Lung (tissue), 12 donors: ENCODE data around the gene PDE2A. TPM values are rescaled to one million over a fixed set of nuclear protein-coding genes. Genes with fewer than 3 reads are reported as not detected.

ENCODE experiments used
- ATAC-seq: fragments of 200-7000 bp; cut with Tn5 transposase; one replicate; pipeline ENCODE4 v1.9.1; 2020; ENCODE audit warnings: moderate number of reproducible peaks; ENCODE audit not compliant: insufficient read depth, low FRiP score
- DNase-seq, 3 donors: peaks; one replicate each; pipeline ENCODE4 v3.0.0-alpha.2; 2013 to 2017
- H3K27ac ChIP-seq, 2 donors: one replicate each; pipeline ENCODE4 v1.5.1; 2013; ENCODE audit warnings: mild to moderate bottlenecking in 2 of 2, moderate library complexity in 2 of 2, control low read depth in 1 of 2, inconsistent platforms in 1 of 2, low read depth in 1 of 2, low read length in 1 of 2
- H3K27me3 ChIP-seq, 3 donors: one replicate each; pipeline ENCODE4 v1.5.1; 2013; ENCODE audit warnings: low read length in 2 of 3; ENCODE audit not compliant: control insufficient read depth in 3 of 3, insufficient read depth in 3 of 3
- H3K36me3 ChIP-seq, 4 donors: one replicate each; pipeline ENCODE4 v1.5.1; 2013; ENCODE audit warnings: low read length in 4 of 4, mild to moderate bottlenecking in 1 of 4, moderate library complexity in 1 of 4; ENCODE audit not compliant: control insufficient read depth in 4 of 4, insufficient read depth in 4 of 4
- H3K4me1 ChIP-seq, 5 donors: one replicate each; pipeline ENCODE4 v1.5.1; 2013; ENCODE audit warnings: low read length in 5 of 5, mild to moderate bottlenecking in 2 of 5, moderate library complexity in 1 of 5; ENCODE audit not compliant: control insufficient read depth in 5 of 5, insufficient read depth in 5 of 5
- H3K4me3 ChIP-seq: one replicate; pipeline ENCODE4 v1.5.1; 2013; ENCODE audit warnings: mild to moderate bottlenecking, control low read depth, moderate library complexity
- H3K9ac ChIP-seq, 2 donors: one replicate each; pipeline ENCODE4 v1.5.1; 2013; ENCODE audit warnings: low read length in 2 of 2, control low read depth in 1 of 2; ENCODE audit not compliant: insufficient read depth in 1 of 2
- H3K9me3 ChIP-seq, 4 donors: one replicate each; pipeline ENCODE4 v1.5.1; 2013; ENCODE audit warnings: low read length in 3 of 4, mild to moderate bottlenecking in 1 of 4, moderate library complexity in 1 of 4; ENCODE audit not compliant: control insufficient read depth in 4 of 4, insufficient read depth in 3 of 4
- WGBS, 2 donors: extraction: QIAGEN DNeasy Blood & Tissue Kit; methylation state at CpG; one replicate each; pipeline ENCODE4 v1.1.7; 2013; 5-methylcytosine and 5-hydroxymethylcytosine counted together
- polyA plus RNA-seq, 2 donors: library from polyadenylated mRNA; stranded (reverse); fragments of 200-250 nt; gene quantifications; one replicate each; pipeline ENCODE4 v1.2.1, GENCODE V29; 2013
- total RNA-seq, 2 donors: library from RNA; depleted of rRNA in 1 of 2; stranded (reverse); fragments of >200 nt in 1 of 2; gene quantifications; one replicate each; pipeline ENCODE4 v1.2.1, GENCODE V29; 2014 to 2021
- TF ChIP-seq, protein P1 (sequence below): IDR thresholded peaks from 2 replicates; pipeline ENCODE4 v1.5.1; 2012; ENCODE audit warnings: mild to moderate bottlenecking; ENCODE audit errors: control extremely low read depth, extremely low read depth
- donor health status: control.
- donor health status: control.
- donor health status: Bipolar disorder and iron deficiency.
- donor health status: healthy.
- donor health status: DM: yes; HTN: yes; CAD: no.

Gene PDE2A
- total and polyA plus RNA-seq, 4 donors: 7.7 to 20.5 (median 12.7) TPM

DNA sequence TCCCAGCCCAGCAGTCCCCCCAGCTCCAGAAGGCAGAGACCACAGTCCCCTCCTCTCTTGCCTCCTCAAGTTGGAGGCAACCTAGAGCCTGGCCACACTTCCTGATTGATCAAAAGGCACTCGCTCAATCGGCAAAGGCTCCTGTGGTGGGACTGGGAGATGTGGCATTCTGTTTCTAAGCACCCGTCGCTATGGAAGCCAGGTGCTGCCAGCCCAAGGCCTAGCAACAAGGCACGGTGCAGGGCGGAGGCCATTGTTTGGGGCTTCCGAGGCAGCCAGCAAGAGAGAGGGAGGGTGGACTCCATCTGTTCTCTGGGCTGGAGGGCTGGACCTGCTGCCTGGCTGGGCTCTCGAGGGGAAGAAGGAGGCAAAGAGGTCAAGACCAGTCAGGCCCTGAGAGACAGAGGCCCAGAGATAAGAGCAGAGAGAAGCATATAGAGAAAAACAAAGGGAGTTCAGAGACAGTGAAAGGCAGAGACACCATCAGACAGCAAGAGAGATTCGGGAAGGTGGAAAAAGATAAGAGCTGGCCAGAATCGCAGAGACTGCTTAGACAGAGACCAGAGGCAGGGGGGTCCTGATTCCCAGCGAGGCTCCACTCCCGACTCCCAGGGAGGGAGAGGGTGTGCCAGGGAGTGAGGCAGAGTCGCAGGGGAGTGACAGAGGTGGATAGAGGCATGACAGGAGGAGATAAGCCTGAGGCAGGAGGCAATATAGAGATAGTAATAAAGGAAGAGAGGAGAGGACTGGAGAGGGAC is 21.2 kb downstream of the PDE2A start:
- Histone ChIP-seq H3K9ac (no peak overlapping the region), H3K4me3 (no peak overlapping the region), H3K4me1 (peaks cover 0 to 4% (median 0%) of the 10 kb centered on the region in 5 donors), H3K27me3 (no peaks in the 10 kb centered on the region), H3K27ac (no peak overlapping the region), H3K36me3 (no peaks in the 10 kb centered on the region), H3K9me3 (no peaks in the 10 kb centered on the region)
- TF ChIP-seq, protein P1, sequence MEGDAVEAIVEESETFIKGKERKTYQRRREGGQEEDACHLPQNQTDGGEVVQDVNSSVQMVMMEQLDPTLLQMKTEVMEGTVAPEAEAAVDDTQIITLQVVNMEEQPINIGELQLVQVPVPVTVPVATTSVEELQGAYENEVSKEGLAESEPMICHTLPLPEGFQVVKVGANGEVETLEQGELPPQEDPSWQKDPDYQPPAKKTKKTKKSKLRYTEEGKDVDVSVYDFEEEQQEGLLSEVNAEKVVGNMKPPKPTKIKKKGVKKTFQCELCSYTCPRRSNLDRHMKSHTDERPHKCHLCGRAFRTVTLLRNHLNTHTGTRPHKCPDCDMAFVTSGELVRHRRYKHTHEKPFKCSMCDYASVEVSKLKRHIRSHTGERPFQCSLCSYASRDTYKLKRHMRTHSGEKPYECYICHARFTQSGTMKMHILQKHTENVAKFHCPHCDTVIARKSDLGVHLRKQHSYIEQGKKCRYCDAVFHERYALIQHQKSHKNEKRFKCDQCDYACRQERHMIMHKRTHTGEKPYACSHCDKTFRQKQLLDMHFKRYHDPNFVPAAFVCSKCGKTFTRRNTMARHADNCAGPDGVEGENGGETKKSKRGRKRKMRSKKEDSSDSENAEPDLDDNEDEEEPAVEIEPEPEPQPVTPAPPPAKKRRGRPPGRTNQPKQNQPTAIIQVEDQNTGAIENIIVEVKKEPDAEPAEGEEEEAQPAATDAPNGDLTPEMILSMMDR: no peak
- 74 to 78% methylated on average over 13 of the region's 13 CpGs for WGBS, 2 donors
- ATAC-seq: no peak
- no peak for DNase-seq

DNA sequence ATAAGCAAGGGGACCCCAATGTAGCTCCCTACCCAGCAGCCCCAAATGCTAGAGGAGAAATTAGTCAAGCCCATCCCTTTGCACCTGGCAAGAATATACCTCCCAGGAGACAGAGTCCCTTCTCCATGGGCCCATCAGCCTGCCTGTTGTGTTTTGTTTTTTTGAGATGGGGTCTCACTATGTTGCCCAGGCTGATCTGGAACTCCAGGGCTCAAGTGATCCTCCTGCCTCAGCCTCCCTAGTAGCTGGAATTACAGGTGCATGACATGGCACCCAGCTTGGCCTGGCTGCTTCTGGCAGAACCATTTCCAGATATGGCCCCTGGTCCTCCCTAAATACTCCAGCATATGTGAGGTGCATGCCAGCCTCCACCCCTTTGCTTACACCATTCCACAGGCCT is 22.1 kb downstream of the PDE2A start:
- Histone ChIP-seq H3K36me3 (no peaks in the 10 kb centered on the region), H3K27ac (no peak overlapping the region), H3K9ac (no peak overlapping the region), H3K4me1 (peaks cover 0 to 4% (median 0%) of the 10 kb centered on the region in 5 donors), H3K4me3 (no peak overlapping the region), H3K9me3 (no peaks in the 10 kb centered on the region), H3K27me3 (peaks cover 0 to 3% (median 0%) of the 10 kb centered on the region in 3 donors)
- DNase-seq: no peak
- TF ChIP-seq, protein P1: no peak
- ATAC-seq: no peak

DNA sequence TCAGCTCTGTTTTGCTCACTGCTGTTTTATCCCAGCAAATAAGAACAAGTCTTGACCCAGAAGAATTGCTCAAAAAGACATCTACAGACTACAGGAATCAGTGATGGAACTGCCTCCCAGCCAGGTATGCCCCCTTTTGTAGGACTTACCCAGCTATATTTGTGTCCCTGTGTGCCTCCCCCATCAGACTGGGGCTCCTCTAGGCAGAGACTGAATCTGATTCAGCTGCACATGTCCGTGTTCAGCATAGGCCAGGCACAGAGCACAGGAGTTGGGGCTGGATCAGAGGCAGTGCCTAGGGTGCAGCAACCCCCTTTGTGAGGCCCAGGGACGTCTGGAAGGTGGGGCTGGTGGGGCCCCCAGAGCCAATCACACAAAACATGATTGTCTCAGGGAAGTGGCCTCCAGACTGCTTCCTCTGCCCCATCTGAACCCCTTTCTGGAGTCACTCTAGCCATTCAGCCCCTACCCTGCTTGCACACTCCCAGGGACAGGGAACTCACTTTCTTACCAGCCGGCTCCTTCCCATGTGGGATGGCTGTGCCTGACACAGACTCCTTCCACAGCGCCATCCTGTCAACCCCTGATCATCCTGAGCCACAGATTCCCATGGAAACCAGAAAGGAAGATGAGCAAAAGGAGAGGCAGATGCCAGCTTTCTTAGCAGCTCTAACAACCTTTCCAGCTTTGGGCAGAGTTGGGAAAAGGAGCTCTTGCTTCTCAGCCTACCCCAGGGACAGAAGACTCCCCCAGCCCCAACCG is 24.8 kb downstream of the PDE2A start:
- no peak overlapping the region for H3K4me3 ChIP-seq
- peaks cover 0 to 3% (median 0%) of the 10 kb centered on the region in 3 donors for H3K27me3 ChIP-seq
- peaks cover 0 to 3% (median 0%) of the 10 kb centered on the region in 5 donors for H3K4me1 ChIP-seq
- H3K36me3 ChIP-seq: no peaks in the 10 kb centered on the region
- TF ChIP-seq, protein P1: no peak
- DNase-seq (no peak), ATAC-seq (no peak)
- no peak overlapping the region for H3K9ac ChIP-seq
- H3K27ac ChIP-seq: no peak overlapping the region
- no peaks in the 10 kb centered on the region for H3K9me3 ChIP-seq
- 74 to 75% methylated on average over 5 of the region's 5 CpGs for WGBS, 2 donors
